Right lobe of liver (tissue), 4 donors: ENCODE measurements around the gene ARVCF.

Experiments
- CTCF ChIP-seq, 4 donors: fragments of 200-600 bp in 3 of 4; fragments of 450-650 bp in 1 of 4; IDR thresholded peaks; one replicate each; pipeline versions ENCODE4 v1.5.1 to v1.8.0; 2016 to 2022; ENCODE audit warnings: antibody characterized with exemption in 4 of 4, mild to moderate bottlenecking in 2 of 4
- POLR2A ChIP-seq: fragments of 450-650 bp; IDR thresholded peaks from one replicate; pipeline ENCODE4 v1.6.1; 2017; ENCODE audit warnings: antibody characterized with exemption, mild to moderate bottlenecking
- donor health status: DM: no; HTN: no; CAD: no.
- donor health status: DM: no; HTN: no; CAD: no.
- donor health status: DM: no; HTN: yes; CAD: no.

- no peak for TF ChIP-seq CTCF (IDR thresholded peaks at IDR 0.05)
- no peak for TF ChIP-seq POLR2A
Measured at GRCh38 chr22:20063271-20064139, 46.9 kb upstream of the ARVCF start.
